SHP77 (cell line): Measurements from ENCODE around the gene HIVEP3.

Source experiments
- DNase-seq, 2 experiments: peaks; one replicate each; lab custom pipeline; 2025; lab: John Stamatoyannopoulos, UW

The HIVEP3 gene

DNA sequence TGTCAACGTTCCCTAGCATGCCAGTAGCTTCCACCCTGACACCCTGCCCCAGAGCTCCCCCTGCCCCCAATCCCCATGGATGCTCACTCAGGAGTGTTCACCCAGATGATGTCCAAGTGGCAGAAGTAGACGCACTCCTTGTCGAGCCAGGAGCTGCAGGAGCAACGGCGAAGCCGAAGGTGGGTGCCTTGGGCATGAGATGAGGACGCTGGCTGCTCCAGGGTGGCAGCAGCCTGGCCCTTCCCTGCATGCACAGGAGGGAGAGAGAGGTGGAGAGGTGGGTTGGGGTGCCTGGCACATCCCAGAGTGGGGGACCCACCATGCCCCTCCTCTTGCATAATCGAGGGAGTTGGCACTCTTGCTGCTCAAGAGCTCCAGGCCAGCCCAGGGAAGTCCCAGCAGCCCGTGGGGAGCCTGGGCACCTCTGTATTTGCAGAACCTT lies 434.7 kb downstream of the HIVEP3 start:
- DNase-seq = no peak

DNA sequence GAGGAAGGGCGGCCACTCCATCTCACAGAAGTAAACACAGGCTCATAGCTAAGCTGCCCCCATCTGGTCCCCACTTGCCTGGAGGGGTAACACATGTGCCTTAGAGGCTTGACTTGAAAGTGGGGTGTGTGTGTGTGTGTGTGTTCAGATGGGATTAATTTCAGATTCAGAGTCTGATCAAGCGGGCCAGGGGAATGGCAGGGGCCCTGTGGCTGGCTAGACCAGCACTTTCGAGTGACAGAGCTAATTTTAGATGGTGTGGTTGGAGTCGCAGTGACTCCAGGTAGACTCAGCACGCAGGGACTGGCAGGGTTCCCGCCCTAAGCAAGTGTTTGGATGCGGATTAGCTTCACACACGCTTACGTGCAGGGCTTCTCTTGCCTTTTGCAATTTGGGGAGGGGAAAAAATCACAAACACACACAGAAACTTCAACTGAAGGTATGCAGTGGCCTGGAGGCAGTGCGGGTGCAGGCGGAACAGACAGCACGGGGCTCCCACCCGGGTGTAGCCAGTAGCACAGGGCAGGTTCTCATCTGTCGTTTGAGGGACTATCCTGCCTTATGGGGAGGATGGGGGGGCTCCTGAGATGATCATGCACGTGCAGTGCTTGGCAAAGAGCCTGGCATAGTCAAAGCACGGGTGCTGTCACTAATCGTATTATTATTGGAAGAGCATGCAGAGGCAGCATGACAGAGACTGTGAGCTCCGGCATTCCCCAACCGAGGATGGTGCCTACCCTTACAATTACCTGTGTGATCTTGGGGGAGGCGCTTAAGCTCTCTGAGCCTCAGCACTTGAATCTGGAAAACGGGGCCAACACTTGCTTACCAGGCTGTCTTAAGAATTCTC lies 435.5 kb downstream of the HIVEP3 start:
- DNase-seq = no peak

DNA sequence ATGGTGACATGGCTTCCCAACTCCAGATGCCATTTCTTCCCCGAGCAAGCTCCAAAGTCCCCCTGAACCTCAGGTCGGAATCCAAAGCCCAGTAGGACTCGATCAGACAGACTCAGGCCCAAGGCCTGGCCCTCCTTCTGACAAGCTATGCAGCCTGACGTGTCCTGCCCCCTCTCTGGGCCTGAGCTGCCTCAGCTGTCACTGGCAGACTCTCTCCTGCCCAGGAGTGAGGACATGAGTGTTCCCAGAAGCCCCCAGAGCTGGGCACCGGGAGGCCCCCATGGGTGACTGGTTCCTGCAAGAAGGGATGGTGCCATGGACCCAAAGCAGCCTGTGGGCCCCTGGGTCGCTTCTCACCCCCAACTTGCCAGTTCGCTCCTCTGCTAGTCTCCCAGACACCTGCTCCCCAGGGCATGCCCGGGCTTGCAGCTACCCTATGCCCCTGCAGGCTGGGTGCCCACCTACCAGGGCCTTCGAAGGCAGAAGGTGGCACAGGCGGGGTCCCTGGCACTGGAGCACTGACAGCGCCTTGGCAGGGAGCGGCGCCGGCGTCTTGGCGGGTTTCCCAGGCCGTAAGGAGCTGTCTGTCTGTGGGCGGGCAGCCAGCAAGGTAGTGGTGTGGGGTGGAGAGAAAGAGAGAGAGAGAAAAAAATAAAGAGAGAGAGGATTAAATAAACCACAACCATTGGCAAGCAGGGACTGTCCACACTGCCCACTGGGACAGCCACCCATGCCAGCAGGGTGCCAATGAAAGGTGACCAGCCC lies 436.5 kb downstream of the HIVEP3 start:
- DNase-seq = no peak

DNA sequence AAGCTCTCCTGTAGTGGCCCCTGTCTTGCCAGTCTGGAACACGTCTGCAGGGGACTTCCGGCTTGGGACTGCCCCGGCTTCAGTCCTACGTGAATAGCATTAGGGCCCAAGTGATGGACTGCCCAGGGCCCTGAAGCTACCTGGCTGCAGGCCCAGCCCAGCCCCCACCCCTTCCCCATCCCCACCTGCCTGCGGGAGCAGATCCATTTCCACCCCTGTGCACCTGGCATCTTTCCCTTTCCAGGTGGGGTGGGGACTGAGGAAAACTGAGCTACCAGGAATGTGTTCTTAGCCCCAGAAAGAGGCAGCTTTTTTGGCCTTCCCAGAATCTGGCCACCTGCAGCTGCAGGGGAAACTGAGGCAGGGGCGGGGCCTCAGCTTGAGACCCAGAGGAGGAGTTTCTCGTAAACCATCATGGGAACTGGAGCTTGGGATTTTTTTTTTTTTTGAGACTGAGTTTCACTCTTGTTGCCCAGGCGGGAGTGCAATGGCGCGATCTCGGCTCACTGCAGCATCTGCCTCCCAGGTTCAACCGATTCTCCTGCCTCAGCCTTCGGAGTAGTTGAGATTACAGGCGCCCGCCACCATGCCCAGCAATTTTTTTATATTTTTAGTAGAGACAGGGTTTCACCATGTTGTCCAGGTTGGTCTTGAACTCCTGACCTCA lies 437.5 kb downstream of the HIVEP3 start:
- no peak for DNase-seq

DNA sequence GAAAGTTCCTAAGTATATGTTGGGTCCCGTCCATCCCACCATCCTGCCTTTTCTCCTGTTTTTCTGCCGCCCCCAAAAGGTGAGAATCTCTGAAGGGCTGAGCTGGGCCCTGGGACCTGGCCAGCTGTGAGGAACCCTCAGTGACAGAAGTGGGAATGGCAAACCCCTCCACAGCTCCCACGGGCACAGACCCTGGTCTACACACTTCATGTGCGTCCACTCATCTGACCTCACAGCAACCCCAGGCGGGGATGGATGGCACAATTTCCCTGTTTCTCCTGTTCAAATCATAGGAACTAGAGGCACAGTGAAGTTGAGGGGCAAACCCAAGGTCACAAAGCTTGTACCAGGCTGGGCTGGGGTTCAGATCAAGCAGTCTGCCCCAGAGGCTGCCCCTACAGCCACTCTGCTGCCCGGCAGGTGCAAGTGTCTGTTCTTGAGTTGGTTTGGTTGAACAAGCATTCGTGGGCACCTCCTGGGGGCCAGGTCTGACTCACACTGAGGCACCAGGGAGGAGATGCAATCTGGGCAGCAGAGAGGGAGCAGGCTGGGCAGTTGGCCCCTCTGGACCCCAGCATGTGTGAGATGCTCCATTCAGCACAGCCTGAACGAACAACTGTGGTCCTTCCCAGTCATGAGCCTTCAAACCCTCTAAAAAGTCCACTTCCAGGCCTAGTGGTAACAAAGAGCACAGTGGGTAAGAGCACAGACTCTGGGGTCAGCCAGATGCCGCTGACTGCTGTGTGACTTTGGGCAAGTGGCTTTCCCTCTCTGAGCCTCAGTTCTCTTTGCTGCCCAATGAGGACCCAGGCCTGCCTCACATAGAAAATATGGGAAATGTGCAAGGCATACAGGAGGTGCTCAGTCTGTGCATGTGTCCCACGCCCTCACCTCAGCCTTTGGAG lies 438.3 kb downstream of the HIVEP3 start:
- no peak for DNase-seq

DNA sequence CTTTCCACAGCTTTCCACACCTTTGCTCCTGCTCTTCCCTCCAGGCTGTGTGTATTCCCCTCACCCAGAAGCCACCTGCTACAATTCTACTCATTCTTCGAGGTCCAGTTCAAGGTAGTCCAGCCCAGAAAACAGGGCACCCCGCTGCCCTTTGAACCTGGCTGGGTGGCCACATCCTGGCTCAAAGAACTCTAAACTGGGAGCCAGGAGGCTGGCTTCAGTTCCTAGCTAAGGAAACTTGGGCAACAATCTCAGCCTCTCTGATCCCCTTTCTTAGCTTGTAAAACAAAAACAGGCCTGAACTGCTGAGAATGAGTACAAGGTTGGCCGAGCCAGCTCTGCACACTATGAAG lies 438.9 kb downstream of the HIVEP3 start:
- no peak for DNase-seq

DNA sequence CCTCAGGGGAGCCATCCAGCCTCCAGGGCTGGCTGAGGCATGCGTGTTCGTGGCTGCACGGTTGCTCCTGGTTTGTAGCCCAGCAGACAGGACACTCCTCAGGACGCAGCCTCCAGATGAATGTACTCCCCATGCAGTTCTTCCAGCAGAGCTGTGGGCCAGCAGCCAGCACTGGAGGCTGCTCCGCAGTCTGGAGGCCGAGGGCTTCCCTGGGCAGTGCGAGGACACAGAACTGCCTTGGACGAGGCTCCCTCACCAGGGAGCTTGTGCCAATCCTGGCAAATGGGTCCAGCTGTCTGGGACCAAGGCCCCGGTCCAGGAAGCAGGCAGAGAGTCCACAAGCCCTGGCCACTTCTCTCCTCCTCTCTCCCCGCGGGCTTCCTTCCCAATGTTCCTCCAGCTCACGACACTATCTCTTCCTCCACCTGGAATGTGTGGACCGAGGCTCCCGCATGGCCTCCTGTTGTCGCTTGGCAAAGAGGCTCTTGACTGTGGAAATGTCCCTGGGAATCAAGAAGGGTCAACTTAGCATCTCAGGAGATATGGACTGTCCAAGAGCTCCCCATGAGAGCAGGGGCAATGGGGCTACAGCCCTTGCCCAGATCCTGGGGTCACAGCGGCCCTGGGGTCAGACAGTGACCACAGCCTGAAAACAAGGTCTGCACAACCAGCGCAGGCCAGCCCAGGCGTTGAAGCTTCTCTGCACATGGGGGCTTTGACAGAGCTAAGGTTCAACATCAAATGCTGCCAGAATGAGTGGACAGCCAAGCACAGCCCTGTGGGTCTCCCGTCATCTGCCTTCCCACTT lies 439.5 kb downstream of the HIVEP3 start:
- DNase-seq = no peak

DNA sequence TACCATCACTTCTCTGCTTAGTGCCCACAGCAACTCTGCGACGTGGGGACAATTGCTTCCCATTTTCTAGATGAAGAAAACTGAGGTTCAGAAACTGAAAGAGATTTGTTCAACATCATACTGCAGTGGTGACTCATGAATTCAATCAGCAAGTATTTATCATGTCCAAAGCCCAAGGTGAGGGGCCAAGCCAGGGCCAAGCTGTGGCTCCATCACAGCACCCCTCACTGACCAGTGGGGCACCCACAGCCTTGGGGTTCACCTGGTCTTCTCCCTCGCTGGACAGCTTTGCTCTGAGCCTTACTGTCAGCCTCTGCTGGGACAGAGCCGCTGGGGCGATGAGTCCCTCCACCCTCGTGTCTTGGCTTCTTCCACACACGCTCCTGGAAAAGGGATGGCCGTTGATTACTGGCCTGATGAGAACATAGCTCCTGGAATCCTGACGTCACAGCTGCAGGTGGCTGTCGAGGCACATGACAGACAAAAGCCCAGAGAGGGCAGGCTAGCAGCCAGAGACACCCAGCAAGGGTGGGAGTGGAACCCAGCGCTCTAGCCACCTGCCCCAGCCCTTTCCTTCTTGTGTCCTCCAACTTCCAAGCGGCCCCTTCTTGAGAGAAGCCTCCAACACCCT lies 440.5 kb downstream of the HIVEP3 start:
- no peak for DNase-seq

DNA sequence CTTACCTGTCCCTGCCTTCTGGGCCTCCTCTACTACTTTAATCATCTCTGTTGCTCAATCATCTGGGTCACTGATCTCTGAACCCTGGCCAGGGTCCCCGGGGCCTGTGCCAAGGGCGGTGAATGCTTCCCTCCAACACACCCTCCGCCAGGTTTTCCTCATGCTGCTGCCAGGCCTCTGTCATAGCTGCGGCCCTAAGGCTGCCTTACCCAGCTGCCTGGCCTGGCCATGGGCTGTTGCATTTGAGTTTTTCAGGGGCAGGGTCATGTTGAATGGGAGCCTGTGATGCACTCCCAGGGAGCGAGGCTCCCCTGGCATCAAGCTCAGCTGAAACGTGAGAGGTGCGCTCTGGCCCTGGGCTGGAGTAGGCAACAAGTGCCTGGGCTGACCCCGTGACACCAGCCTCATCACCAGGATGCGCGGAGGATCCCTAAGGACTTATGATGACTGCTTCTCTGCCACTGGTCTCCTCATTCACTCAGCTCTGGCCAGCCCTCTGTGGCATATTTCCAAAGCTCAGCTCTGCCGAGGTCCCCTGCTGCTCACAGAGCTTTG lies 441.8 kb downstream of the HIVEP3 start:
- no peak for DNase-seq

DNA sequence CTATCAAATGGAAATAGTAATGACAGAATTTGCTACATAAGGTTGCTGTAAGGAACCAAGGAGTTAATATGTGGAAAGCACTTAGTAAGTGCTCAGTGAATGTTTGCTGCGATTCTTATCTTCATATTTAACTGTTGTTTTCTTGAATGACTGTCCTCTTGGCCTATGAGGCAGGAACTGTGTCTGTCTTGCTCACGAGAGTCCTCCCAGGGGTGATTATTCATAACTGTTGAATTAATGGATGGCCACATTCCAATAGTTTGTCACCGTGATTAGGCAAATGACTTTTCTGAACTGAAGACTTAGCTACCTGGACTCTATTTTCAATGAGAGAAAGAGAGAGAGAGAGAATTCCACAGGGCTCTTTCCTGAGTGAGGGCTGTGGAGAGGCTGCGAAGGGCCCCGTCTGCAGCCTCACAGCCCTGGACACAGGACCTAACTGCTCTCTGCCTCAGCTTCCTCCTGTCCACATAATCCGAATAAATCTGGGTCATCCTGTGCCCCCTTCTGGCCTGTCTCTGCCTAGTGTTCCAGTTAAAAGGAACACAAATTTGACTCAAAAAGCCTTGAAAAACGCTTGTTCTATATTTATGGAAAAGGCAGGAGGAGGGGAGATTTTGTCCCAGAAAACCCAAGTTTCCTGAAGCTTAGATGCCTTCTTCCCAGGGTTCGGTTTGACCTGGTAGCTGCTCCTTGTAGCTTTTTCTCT lies 442.7 kb downstream of the HIVEP3 start:
- no peak for DNase-seq

DNA sequence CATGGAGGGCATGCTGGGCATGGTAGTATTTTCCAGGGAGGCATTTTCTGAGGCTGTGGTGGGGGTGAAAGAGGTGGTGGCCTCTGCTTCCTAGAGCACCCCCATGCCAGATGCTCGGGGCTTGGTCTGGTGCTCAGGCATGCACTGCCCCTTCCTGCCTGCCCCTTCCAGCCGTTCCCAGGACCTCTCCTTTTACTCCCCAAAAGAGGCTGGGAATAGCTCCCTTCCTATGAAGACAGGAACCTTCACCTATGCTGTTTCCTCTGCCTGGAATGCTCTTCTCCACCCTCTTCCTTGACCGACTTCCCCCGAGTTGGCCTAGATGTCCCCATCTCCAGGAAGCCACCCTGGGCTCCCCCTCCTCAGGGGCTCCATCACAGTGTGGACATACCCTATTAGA lies 443.4 kb downstream of the HIVEP3 start:
- no peak for DNase-seq

DNA sequence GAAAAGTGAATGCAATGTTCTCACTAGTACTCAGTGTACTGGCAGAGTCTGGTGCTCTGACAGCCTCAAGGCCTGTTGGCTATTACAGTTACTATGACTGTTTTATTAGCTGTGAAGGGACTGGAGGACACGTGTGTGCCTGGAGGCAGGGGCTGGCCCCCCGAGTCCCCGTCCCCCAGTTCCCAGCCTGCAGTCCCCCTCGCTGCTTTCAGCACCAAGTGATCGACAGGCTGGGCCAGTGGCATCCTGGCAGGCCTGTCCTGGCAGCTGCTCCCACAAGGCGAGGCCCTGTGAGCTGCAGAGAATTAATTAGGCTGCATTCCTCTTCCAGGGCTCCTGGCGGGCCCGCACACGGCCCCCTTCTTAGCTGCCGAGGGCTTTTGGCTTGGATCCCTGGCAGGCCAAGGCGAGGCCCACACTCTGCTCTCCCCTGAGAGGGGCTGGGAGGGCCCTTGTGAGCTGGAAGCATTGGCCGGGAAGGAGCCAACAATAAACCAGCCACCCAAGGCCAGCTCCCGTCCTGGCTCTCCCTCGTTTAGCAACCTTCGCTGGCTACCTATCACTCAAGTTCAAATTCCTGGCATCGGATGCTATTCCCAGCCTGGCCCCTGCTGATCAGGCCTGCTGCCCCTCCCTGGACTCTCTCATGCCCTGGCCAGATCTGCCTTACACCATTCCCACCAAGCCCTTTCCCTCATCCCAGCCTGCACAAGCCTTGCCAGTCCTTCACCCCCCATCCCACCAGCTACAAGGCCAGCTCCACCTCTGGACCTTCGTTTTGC lies 444.0 kb downstream of the HIVEP3 start:
- DNase-seq = no peak

DNA sequence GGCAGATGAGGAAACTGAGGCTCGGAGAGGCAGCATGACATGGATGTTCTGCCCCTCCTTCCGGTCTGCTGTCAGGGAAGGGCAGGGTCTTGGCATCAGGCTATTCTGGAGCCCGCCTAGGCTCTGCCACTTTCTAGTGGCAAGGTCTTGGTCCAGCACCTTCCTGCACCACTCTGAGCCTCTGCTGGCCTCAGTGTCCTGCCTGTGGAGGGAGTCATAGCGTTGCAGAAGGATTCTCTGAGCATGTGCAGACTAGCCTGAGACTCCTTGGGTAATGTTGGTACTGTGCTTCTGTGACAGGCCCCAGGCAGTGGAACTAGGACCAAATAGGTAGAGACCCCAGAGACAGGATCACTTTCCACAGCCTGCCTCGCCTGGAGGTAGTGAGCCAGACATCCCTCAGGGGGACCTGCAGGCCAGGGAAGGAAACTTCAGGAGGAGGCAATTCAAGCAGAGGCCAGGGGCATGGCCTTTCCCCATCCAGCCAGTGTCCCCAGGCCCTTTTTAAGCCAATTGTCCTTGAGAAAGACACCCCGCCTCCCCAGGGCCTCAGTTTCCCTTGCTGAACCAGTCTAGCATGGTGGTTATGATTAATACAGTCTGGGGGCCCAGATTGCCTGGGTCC lies 444.9 kb downstream of the HIVEP3 start:
- DNase-seq = no peak

DNA sequence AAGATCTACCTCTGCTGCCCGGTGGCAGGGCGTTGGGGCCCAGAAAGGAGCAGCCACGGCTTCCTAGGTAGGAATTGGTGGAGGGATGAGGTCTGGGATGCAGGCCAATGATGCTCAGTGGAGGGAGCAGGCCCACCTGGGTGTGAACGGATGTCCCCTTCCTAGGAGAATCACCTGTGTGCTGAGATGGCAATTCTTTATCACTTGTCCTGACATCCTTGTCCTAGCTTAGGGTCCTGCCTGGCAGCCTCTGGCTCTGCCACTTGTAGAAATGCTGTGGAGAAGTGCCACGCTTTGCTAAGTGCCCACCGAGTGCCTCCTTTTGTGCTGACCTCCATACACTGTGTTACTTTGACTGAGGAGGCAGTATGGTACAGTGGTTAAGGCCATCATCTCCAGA lies 447.1 kb downstream of the HIVEP3 start:
- DNase-seq = no peak

DNA sequence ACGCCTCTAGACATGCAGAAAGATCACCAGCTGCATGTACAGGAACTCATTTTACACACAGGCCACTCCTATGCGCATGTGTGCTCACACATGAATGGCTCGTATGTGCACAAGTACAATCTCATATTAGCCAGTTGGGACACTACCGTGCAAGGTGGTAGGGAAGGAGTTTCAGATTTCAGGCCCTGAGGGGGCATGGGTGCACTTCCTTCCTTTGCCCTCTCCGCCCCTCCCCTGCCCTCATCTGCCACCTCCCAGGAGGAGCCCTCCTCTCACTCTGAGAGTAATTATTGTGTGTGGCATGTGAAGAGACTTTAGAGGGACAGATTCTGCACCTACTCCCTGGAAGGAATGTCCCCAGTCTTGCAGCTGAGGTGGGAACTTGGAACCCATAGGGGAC lies 449.0 kb downstream of the HIVEP3 start:
- no peak for DNase-seq

DNA sequence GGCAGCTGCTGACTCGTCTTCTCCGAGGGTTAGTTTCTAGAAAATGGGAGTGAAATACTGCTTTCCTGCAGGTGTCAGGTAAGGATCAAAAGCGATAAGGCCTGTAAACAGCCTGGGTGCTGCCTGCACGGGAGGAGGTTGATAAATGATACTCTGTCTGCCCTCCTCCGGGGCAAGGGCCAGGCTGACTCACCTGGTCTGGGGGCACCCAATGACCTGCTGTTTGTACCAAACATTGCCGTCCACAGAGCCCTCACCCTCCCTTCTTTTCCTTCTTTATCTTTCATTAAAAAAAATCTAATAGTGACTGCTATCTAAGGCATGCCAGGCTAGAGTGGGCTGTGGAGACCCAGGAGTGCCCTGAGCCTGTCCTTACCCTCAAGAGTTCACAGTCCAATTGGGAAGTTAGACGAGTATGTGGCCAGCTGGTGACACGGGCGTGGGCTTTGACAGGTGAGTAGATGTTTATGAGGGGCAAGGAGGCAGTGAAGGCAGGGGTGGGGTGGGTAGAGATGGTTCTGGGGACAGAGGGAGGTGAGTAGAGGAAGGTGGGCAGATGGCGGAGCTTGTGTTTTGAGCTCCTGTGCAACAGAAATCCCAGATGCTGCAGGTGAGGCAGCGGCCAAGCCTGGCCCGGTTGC lies 450.5 kb downstream of the HIVEP3 start:
- no peak for DNase-seq

DNA sequence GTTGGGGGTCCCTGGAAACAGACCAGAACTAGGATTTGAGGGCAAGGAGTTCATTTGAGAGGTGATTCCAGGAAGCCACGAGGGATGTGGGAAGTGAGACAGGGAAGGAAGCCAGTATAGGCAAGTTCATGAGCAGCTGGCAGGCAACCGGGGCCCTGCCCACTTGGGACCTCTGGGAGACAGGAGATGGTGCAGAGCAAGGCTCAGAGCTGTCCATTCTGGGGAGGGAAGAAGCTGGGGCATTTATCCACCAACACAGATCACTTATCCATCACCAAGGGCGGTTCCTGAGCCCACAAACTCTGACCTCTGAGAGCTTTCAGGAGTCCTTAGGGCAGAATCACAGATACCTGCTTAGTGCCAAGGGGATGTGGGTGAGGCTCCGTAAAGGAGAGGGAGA lies 451.0 kb downstream of the HIVEP3 start:
- DNase-seq = no peak

DNA sequence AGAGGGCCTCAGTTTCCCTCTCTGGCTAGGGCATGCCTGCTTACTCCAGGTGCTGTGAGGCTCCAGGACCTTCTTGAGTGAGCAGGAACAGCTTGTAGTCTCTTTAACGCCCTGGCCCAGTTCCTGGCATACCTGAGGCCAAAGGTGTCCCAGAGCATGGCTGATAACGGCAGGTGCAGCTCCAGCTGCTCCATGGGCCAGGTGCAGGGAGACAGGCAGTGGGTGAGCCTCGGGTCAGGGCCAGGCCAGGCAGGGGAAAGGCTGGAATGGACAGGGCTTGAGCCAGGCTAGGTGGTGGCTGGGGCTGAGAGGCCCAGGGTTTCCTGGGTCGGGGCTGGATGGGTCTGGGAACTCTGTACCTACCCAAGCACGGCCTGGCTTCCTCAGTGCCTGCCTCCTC lies 452.6 kb downstream of the HIVEP3 start:
- DNase-seq = no peak
